HT-29 (cell line): Measurements from ENCODE around the gene SCPEP1. TPM values are rescaled to one million over a fixed set of nuclear protein-coding genes. Genes with fewer than 3 reads are reported as not detected.

ENCODE experiments used
- DNase-seq: peaks from one replicate; pipeline ENCODE4 v3.0.0-alpha.2; 2015; ENCODE audit warnings: low spot score
- total RNA-seq: library from RNA; depleted of rRNA; stranded (reverse); fragments of >200 nt; shearing (Covaris generic); gene quantifications from 2 replicates; pipeline ENCODE4 v1.2.3, GENCODE V29; 2014; rRNA removed

SCPEP1 gene
- total RNA-seq, 1 experiment from 2014 or later, result 4.8 TPM

DNA sequence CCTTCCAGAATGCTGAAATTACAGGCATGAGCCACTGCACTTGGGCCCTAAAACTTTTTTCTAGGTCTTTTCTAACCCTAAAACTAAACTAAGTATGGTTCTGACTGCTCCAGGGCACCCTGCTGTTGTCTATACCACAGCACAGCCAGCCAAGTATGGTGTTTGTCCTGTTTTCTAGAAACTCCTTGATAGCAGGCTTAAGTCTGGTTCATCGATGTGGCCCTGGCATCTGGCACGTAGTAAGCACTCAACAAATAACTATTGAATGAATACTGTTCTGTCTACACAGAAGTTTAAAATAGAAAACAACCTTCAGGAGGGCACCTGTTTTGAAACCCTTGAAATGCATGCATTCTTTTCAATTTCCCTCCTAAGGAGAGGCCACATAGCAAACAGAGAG lies 62.6 kb downstream of the SCPEP1 start:
- no peak for DNase-seq

DNA sequence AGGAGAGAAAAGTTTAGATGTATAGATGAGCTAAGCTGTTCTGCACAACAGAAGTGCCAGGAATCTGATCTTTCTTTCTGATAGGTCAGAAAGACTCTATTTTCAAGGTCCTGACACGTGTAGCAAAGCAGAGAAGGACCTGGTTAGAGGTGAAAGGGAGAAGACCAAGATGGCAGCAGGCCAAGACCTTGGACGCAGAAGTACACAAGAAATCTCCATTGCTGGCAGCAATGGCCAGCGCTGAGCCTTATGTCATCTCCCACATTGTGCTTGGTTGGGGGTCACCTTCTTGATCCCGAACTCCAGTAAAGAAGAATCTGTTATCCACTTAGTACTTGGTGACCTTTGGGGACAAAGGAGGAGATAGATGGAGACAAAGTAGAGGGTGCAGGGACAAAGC lies 65.3 kb downstream of the SCPEP1 start:
- DNase-seq, result no peak

DNA sequence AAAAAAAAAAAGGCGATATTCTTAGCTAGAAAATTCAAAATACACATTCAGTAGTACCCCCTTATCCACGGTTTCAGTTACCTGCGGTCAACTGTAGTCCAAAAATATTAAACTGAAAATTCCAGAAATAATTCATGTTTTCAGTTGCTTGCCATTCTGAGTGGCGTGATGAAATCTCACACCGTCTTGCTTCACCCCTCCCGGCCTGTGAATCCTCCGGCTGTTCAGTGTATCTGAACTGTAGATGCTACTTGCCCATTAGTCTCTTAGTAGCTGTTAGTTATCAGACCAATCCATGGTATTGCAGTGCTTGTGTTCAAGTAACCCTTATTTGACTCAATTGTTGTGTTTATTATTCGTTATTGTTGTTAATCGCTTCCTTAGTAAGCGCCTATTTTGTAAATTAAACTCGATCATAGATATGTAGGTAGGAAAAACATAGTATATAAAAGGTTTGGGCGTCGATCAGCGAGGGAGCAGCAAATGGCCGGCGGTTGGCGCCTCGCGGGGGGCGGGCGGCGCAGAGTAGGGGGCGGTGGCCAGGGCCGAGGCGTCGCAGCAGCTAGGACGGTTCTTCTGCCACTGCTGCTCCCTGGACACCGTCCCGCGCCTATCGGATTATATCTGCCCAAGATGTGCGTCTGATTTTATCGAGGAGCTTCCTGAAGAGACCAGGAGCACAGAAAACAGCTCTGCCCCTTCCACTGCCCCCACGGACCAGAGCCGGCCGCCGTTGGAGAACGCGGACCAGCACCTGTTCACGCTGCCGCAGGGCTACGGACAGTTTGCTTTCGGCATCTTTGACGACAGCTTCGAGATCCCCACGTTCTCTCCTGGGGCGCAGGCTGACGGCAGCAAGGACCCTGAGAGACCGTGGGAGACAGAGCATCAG lies 67.3 kb downstream of the SCPEP1 start:
- DNase-seq, result no peak

DNA sequence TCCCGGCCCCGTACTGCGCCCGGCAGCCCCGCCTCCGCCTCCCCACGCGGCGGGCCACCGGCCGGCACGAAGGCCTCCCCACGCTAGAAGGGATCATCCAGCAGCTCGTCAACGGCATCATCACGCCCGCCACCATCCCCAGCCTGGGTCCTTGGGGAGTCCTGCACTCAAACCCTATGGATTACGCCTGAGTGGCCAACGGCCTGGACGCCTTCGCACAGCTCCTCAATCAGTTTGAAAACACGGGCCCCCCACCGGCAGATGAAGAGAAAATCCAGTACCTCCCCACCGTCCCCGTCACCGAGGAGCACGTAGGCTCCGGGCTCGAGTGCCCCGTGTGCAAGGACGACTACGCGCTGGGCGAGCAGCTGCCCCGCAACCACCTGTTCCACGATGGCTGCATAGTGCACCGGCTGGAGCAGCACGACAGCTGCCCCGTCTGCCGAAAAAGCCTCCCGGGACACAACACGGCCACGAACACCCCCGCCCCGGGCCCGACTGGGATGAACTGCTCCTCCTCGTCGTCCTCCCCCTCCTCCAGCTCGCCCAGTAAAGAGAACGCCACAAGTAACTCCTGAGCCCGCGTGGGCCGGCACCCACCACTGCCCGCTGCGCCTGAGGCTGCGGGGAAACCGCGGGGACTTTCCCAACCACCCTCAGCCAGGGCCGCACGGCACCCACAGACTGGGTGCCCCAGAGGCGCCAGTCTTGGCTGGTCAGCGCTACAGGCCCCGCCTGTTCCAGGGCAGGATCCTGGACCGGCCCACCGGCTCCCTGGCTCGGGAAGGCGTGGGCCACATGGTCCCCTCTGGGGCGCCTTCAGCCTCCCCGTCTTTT lies 68.2 kb downstream of the SCPEP1 start:
- DNase-seq, result no peak

DNA sequence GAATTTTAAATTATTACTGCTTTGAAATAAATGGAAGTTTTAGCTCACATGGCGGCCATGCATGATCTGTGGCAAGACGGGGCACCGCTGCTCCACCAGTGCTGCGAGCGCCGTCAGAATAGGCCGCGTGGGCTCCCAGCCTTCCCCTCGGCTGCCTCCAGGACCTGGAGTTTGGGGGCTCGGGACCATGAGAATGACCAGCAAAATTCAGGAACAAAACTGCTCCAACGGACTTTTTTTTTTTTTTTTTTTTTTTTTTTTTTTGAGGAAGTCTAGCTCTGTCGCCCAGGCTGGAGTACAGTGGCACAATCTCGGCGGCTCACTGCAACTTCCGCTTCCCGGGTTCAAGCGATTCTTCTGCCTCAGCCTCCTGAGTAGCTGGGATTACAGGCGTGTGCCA lies 68.8 kb downstream of the SCPEP1 start:
- no peak for DNase-seq

DNA sequence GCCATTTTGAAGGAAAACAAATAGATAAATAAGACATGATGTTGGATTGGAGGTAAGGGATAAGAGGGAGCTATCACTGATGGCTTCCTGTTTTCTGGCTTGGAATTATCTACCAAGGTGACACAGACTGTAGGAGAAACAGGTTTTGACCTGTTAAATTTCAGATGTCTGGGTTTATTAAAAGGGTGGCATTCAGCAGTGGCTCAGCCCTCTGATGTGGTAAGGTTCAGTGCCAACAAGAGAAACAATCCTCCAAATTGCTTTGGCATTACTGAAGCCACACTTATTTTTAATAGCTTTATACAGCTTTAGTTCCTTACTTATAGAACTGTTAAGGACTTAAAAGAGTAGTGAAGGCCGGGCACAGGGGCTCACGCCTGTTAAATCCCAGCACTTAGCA lies 70.2 kb downstream of the SCPEP1 start:
- no peak for DNase-seq

DNA sequence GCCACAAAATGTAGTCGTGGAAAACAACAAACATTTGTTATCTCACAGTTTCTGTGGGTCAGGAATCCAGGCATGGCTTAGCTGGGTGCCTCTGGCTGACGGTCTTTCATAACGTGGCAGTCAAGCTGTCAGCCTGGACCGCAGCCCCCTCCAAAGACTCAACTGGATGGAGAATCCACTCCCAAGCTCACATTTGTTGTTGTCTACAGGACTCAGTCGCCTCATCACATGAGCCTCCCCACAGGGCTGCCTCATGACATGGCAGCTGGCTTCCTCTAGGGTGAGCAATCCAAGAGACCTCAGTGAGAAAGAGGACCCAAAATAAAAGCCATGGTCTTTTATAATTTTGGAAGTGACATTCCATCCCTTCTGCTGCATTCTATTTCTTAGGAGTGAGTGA lies 72.4 kb downstream of the SCPEP1 start:
- DNase-seq, result no peak

DNA sequence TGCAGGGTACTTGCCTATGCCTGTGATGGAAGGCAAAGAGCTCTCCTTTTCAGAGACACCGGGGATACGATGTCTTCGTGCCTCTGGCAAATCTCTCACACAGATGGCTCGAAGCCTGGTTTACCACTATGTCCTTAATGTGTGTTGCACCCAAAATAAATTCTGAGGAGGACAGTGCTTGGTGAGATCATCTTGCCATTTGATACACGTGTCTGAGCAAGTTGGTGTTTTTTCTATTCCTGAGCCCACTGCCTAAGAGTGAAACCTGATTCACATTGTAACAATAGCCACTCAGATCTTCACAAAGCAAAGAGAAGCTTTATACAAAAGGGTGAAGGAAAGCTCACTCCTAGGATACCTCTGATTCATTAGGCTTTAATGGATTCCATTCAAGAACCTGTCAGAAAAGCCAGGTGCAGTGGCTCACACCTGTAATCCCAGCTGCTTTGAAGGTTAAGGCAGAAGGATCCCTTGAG lies 74.0 kb downstream of the SCPEP1 start:
- no peak for DNase-seq

Other genes starting within 250 kb of the SCPEP1 start
- 0.81 and 1.7 TPM in 2 replicates for gene C17orf67, start 144.2 kb upstream of the SCPEP1 start, total RNA-seq
- 4.4 and 10.2 TPM in 2 replicates for gene DGKE, start 144.0 kb upstream of the SCPEP1 start, total RNA-seq
- 29.8 and 38.4 TPM in 2 replicates for gene TRIM25, start 64.1 kb upstream of the SCPEP1 start, total RNA-seq
- 11.5 and 14.6 TPM in 2 replicates for gene COIL, start 17.1 kb upstream of the SCPEP1 start, total RNA-seq
- gene AKAP1, start 107.1 kb downstream of the SCPEP1 start, total RNA-seq, result 137 and 148 TPM in 2 replicates